Activated CD4-positive, alpha-beta T cell treated with anti-CD3 and anti-CD28 coated beads, Interleukin-2, Interleukin-4, amounts not matched to agents 100 ng/mL and 50 ng/mL, durations not matched to agents 16 hours and 8 hours (primary cell): ENCODE results near the gene CCDC107.

ENCODE experiments used
- DNase-seq: peaks from one replicate; pipeline ENCODE4 v3.0.0-alpha.2; 2020; ENCODE audit warnings: low spot score

Gene CCDC107

GRCh38 chr9:35682520-35683315, 24.6 kb downstream of the CCDC107 start:
- no peak for DNase-seq

- DNase-seq: no peak
These were observed 25.2 kb downstream of the CCDC107 start for GRCh38 chr9:35683323-35683722.

- DNase-seq: no peak
These were observed 26.8 kb downstream of the CCDC107 start for GRCh38 chr9:35684921-35685320.

GRCh38 chr9:35685506-35685905, 27.4 kb downstream of the CCDC107 start:
- DNase-seq: no peak

- DNase-seq: no peak
These were observed 28.4 kb downstream of the CCDC107 start for GRCh38 chr9:35686222-35687203.

- no peak for DNase-seq
These were observed 29.2 kb downstream of the CCDC107 start for GRCh38 chr9:35687306-35687705.

- no peak for DNase-seq
These were observed 30.0 kb downstream of the CCDC107 start for GRCh38 chr9:35687972-35688557.

- peak; percentile 20 for DNase-seq
These were observed 30.8 kb downstream of the CCDC107 start for GRCh38 chr9:35688558-35689541.

GRCh38 chr9:35689542-35690293, 31.6 kb downstream of the CCDC107 start, which contains the start of gene TPM2:
TSS of gene TPM2 (minus strand) at chr9:35689925. CDS start at chr9:35689817, 108 bp downstream.
- no peak for DNase-seq

- DNase-seq: no peak
These were observed 32.2 kb downstream of the CCDC107 start for GRCh38 chr9:35690294-35690613.

- peak; percentile 12 for DNase-seq
These were observed 32.7 kb downstream of the CCDC107 start for GRCh38 chr9:35690614-35691333.

- DNase-seq: no peak
These were observed 33.2 kb downstream of the CCDC107 start for GRCh38 chr9:35691334-35691650.

GRCh38 chr9:35691757-35692301, 33.7 kb downstream of the CCDC107 start:
- DNase-seq: no peak

GRCh38 chr9:35695943-35696401, 37.9 kb downstream of the CCDC107 start:
- no peak for DNase-seq

GRCh38 chr9:35696520-35697215, 38.6 kb downstream of the CCDC107 start:
- DNase-seq: peak; percentile 52

GRCh38 chr9:35697486-35697885, 39.4 kb downstream of the CCDC107 start:
- no peak for DNase-seq

- no peak for DNase-seq
These were observed 40.1 kb downstream of the CCDC107 start for GRCh38 chr9:35698231-35698630.

- no peak for DNase-seq
These were observed 41.9 kb downstream of the CCDC107 start for GRCh38 chr9:35700031-35700430.

GRCh38 chr9:35700942-35701341, 42.9 kb downstream of the CCDC107 start:
- DNase-seq: no peak
